ENCODE data around the gene B4GALT6.

DNA sequence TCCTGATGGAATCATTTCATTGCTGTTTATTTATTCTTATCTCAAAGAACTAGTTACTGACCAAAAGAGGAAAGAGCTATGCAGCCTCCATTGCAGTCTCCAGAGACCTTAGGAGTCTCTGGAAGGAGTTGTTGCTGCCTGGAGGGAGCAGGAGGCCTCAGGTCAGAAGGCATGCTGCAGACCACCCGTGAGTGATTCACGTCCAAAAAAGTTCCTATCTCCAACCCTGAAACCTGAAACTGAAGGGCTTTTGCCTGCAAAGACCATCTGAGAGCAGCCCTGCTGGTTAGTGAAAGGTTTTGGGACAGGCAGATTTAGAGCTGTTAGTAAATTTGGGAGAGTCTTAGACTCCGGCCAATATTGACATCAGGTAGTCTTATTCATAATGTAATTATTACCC is 47.2 kb upstream of the B4GALT6 start:
- TF ChIP-seq POLR2A (conservative IDR thresholded peaks at IDR 0.05) (no peak), TAF1 (IDR thresholded peaks at IDR 0.05; ENCODE audit: control insufficient read depth, extremely low read depth, insufficient read depth, low read length, severe bottlenecking) (no peak), TAL1 (IDR thresholded peaks at IDR 0.05) (no peak), EP300 (IDR thresholded peaks at IDR 0.05; ENCODE audit: low read length) (no peak), SMC3 (conservative IDR thresholded peaks at IDR 0.05; ENCODE audit: insufficient read depth, low read depth, low read length) (no peak), SRF (CRISPR knock-in tag; IDR thresholded peaks at IDR 0.05) (no peak), SAP30 (IDR thresholded peaks at IDR 0.05; ENCODE audit: borderline replicate concordance, insufficient read depth, low read depth, low read length, poor library complexity, severe bottlenecking) (no peak), CTCF (IDR thresholded peaks at IDR 0.05 in 2 of 3, conservative IDR thresholded peaks at IDR 0.05 in 1 of 3; ENCODE audit: insufficient read depth in 2 of 3, low read depth in 1 of 3, low read length in 3 of 3) (no peak), JUND (IDR thresholded peaks at IDR 0.05; ENCODE audit: borderline replicate concordance, low read depth, low read length) (no peak), JUND (tag; IDR thresholded peaks at IDR 0.05; ENCODE audit: borderline replicate concordance, low read depth, low read length) (no peak)
- TF ChIP-seq, protein P1, sequence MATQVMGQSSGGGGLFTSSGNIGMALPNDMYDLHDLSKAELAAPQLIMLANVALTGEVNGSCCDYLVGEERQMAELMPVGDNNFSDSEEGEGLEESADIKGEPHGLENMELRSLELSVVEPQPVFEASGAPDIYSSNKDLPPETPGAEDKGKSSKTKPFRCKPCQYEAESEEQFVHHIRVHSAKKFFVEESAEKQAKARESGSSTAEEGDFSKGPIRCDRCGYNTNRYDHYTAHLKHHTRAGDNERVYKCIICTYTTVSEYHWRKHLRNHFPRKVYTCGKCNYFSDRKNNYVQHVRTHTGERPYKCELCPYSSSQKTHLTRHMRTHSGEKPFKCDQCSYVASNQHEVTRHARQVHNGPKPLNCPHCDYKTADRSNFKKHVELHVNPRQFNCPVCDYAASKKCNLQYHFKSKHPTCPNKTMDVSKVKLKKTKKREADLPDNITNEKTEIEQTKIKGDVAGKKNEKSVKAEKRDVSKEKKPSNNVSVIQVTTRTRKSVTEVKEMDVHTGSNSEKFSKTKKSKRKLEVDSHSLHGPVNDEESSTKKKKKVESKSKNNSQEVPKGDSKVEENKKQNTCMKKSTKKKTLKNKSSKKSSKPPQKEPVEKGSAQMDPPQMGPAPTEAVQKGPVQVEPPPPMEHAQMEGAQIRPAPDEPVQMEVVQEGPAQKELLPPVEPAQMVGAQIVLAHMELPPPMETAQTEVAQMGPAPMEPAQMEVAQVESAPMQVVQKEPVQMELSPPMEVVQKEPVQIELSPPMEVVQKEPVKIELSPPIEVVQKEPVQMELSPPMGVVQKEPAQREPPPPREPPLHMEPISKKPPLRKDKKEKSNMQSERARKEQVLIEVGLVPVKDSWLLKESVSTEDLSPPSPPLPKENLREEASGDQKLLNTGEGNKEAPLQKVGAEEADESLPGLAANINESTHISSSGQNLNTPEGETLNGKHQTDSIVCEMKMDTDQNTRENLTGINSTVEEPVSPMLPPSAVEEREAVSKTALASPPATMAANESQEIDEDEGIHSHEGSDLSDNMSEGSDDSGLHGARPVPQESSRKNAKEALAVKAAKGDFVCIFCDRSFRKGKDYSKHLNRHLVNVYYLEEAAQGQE (IDR thresholded peaks at IDR 0.05; ENCODE audit: borderline replicate concordance): no peak
- TF ChIP-seq, protein P1 (CRISPR knock-in tag; IDR thresholded peaks at IDR 0.05; ENCODE audit: low read depth): no peak
- TF ChIP-seq, protein P2, sequence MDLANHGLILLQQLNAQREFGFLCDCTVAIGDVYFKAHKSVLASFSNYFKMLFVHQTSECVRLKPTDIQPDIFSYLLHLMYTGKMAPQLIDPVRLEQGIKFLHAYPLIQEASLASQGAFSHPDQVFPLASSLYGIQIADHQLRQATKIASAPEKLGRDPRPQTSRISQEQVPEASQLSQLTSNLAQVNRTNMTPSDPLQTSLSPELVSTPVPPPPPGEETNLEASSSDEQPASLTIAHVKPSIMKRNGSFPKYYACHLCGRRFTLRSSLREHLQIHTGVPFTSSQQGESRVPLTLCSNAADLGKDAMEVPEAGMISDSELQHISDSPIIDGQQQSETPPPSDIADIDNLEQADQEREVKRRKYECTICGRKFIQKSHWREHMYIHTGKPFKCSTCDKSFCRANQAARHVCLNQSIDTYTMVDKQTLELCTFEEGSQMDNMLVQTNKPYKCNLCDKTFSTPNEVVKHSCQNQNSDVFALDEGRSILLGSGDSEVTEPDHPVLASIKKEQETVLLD (IDR thresholded peaks at IDR 0.05): no peak
